ENCODE results near the gene BAHD1.

The BAHD1 gene

GRCh38 chr15:40477642-40478327 lies 37.0 kb downstream of the BAHD1 start:
- Histone ChIP-seq H3K36me3 (ENCODE audit: insufficient read depth, low read length) (no peaks in the 10 kb centered on the region), H3K9ac (ENCODE audit: low read depth, low read length) (no peak overlapping the region), H3K4me1 (ENCODE audit: insufficient read depth, low read length) (peaks cover under 1% of the 10 kb centered on the region; the same call in 1 of the 2 replicates), H3K9me3 (ENCODE audit: control insufficient read depth, insufficient read depth, low read length) (no peaks in the 10 kb centered on the region)

GRCh38 chr15:40479024-40479423 lies 38.3 kb downstream of the BAHD1 start:
- no peaks in the 10 kb centered on the region for H3K9me3 ChIP-seq (ENCODE audit: control insufficient read depth, insufficient read depth, low read length)
- H3K9ac ChIP-seq (ENCODE audit: low read depth, low read length): no peak overlapping the region
- no peaks in the 10 kb centered on the region for H3K4me1 ChIP-seq (ENCODE audit: insufficient read depth, low read length)
- H3K36me3 ChIP-seq (ENCODE audit: insufficient read depth, low read length): no peaks in the 10 kb centered on the region

DNA sequence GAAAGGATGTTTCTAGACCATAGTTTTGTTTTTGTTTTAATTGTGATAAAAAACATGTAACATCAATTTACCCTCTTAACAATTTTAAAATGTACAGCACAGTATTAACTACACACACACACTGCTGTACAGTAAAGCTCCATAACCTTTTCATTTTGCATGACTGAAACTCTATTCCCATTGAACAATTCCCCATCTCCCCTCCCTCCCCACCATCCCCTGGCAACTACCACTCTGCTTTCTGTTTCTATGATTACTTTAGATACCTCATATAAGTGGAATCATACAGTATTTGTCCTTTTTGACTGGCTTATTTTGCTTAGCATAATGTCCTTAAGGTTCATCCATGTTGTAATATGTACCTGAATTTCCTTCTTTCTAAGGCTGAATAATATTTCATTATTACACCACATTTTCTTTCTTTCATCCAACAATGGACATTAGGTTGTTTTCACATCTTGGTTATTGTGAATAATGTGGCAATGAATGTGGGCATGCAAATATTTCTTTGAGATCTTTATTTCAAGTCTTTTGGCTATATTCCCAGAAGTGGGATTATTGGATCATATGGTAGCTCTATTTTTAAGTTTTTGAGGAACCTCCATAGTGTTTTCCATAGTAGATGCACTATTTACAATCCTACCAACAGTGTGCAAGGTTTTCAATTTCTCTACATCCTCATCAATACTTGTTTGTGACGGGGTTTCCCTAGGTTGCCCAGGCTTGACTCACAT lies 40.8 kb downstream of the BAHD1 start:
- Histone ChIP-seq H3K9ac (ENCODE audit: low read depth, low read length) (no peak overlapping the region), H3K9me3 (ENCODE audit: control insufficient read depth, insufficient read depth, low read length) (no peaks in the 10 kb centered on the region), H3K36me3 (ENCODE audit: insufficient read depth, low read length) (no peaks in the 10 kb centered on the region), H3K4me1 (ENCODE audit: insufficient read depth, low read length) (no peaks in the 10 kb centered on the region)

DNA sequence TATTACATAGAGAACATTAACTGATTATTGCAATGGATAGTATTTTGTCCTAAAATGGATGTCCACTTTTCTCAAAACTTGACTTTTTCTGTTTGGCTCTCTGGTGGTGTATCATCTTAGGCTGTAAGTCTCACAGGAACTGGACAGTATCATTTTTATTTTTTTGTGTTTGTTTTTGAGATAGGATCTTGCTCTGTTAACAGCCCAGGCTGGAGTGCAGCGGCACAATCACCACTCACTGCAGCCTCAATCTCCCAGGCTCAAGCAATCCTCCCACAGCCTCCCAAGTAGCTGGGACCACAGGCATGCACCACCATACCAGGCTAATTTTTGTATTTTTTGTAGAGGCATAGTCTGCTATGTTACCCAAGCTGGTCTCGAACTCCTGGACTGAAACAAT lies 43.2 kb downstream of the BAHD1 start:
- Histone ChIP-seq H3K4me1 (ENCODE audit: insufficient read depth, low read length) (no peaks in the 10 kb centered on the region), H3K36me3 (ENCODE audit: insufficient read depth, low read length) (no peaks in the 10 kb centered on the region), H3K9me3 (ENCODE audit: control insufficient read depth, insufficient read depth, low read length) (no peaks in the 10 kb centered on the region), H3K9ac (ENCODE audit: low read depth, low read length) (no peak overlapping the region)

DNA sequence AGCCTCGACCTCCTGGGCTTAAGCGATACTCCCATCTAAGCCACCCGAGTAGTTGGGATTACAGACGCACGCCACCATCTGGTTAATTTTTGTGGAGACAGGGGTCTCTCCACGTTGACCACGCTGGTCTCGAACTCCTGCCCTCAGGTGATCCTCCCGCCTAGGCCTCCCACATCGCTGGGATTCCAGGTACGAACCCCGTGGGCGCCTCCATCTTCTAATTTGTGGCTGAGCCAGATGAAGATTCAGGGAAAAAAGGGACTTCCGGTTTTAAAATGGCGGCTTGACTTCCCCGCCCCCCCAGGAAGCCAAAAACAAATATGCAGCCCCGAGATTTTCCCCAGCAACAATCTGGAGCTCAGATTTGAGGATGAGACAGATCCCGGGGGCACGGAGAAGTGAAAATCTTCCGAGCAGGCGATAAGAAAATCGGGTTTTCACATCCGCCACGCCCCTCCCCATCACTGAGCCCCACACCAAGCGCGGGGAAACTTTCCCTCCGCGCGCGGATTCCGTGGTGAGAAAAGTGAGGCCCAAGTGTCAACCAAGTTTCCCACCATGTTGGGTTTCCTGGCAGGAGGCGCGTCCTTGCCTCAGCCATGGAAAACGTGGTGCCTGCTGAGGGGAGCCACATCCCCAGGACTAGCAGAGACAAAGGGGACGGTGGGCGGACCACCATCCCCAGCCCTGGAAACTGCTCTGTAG lies 45.5 kb downstream of the BAHD1 start:
- no peaks in the 10 kb centered on the region for H3K9me3 ChIP-seq (ENCODE audit: control insufficient read depth, insufficient read depth, low read length)
- H3K4me1 ChIP-seq (ENCODE audit: insufficient read depth, low read length): no peaks in the 10 kb centered on the region
- no peaks in the 10 kb centered on the region for H3K36me3 ChIP-seq (ENCODE audit: insufficient read depth, low read length)
- no peak overlapping the region for H3K9ac ChIP-seq (ENCODE audit: low read depth, low read length)

DNA sequence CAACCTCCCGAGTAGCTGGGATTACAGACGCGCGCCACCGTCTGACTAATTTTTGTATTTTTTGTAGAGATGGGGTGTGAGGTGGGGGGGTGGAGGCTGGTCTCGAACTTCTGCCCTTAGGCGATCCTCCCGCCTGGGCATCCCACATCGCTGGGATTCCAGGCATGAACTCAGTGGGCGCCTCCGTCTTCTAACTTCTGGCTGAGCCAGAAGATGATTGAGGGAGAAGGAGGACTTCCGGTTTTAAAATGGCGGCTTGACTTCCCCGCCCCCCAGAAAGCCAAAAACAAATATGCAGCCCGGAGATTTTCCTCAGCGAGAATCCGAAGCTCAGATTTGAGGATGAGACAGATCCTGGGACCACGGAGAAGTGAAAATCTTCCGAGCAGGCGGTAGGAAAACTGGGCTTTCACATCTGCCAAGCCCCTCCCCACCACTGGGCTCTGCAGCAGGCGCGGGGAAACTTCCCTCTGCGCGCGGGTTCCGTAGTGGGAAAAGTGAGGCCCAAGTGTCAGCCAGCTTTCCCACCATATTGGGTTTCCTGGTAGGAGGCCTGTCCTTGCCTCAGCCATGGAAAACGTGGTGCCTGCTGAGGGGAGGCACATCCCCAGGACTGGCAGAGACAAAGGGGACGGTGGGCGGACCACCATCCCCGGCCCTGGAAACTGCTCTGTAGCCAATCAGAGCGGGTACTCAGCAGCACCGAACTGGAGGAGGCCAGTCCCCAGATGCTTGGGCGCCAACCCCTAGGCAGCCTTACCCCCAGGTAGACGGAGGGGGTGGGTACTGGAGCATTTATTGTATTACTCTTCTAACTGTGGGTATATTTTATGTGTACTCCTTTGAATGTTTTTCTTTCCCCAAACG lies 47.3 kb downstream of the BAHD1 start:
- Histone ChIP-seq H3K9ac (ENCODE audit: low read depth, low read length) (no peak overlapping the region), H3K36me3 (ENCODE audit: insufficient read depth, low read length) (no peaks in the 10 kb centered on the region), H3K4me1 (ENCODE audit: insufficient read depth, low read length) (no peaks in the 10 kb centered on the region), H3K9me3 (ENCODE audit: control insufficient read depth, insufficient read depth, low read length) (no peaks in the 10 kb centered on the region)

DNA sequence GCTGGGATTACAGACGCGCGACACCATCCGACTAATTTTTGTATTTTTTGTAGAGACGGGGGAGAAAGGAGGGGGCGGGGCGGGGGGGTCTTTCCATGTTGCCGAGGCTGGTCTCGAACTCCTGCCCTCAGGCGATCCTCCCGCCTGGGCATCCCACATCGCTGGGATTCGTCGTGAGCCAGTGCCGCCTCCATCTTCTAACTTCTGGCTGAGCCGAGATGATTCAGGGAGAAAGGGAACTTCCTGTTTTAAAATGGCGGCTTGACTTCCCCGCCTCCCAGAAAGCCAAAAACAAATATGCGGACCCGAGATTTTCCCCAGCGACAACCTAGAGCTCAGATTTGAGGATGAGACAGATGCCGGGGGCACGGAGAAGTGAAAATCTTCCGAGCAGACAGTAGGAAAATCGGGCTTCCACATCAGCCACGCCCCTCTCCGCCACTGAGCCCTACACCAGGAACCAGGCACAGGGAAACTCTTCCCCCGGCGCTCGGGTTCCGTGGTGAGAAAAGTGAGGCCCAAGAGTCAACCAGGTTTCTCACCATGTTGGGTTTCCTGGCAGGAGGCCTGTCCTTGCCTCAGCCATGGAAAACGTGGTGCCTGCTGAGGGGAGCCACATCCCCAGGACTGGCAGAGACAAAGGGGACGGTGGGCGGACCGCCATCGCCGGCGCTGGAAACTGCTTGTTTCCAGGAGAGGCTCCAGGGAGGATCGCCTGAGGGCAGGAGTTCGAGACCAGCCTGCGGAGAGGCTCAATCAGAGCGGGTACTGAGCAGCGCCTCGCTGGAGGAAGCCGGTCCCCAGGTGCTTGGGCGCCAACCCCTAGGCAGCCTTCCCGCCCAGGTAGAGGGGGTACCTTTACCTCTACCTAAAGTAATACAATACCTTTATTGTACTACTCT lies 48.8 kb downstream of the BAHD1 start:
- Histone ChIP-seq H3K9ac (ENCODE audit: low read depth, low read length) (no peak overlapping the region; the same call in 1 of the 2 replicates), H3K9me3 (ENCODE audit: control insufficient read depth, insufficient read depth, low read length) (no peaks in the 10 kb centered on the region), H3K36me3 (ENCODE audit: insufficient read depth, low read length) (no peaks in the 10 kb centered on the region), H3K4me1 (ENCODE audit: insufficient read depth, low read length) (no peaks in the 10 kb centered on the region)

DNA sequence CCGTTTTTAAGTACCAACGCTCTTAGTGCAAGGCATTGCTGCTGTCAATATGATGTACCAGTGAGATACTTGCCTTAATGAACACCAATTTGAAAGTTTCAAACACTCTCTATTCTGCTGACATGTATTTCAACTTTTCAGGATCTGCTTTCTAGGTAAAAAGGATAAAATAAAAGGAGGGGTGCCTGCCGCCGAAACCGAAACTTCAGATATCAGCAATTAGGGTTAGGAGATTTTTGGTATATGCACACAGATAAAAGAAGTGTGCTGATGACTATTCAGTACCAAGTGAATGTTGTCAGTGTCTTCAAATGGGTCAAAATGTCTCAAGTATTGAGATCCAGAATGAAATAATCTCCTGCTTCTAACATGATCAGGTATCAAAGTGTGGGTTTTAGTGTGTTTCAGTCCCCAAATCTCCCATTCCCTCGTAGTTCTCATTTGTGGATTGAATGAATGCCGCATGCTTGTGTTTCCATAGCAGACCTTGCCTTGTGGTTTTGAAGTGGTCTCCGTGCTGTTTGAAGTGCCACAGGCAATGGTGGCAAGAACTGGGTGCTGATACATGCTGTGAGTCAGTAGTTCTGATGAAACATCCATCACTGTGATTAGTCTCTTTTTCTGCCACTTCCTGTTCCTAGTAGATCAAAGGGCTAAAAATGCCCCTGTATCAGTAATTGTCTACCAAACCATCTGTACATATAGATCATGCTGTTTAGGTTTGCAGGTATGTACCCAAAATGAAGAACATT lies 52.5 kb downstream of the BAHD1 start:
- H3K4me1 ChIP-seq (ENCODE audit: insufficient read depth, low read length): no peaks in the 10 kb centered on the region
- no peak overlapping the region for H3K9ac ChIP-seq (ENCODE audit: low read depth, low read length)
- H3K9me3 ChIP-seq (ENCODE audit: control insufficient read depth, insufficient read depth, low read length): no peaks in the 10 kb centered on the region
- no peaks in the 10 kb centered on the region for H3K36me3 ChIP-seq (ENCODE audit: insufficient read depth, low read length)

DNA sequence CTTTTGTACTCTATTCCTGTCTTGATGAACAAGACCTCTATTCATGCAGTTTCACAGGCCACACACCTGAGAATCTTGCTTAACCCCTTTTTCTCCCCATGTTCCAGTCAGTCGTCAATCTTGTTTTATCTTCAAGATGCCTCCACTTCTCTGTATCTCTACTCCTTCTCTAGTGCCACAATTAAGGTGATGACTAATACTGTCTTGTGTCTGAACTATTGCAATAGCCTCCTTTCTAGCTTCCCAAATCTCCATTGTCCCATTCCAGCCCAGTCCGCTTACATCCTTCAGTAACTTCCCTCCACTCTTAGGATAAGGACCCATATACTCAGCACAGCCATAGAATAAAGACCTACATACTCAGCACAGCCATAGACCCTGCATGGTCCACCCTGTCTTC lies 54.8 kb downstream of the BAHD1 start:
- no peaks in the 10 kb centered on the region for H3K36me3 ChIP-seq (ENCODE audit: insufficient read depth, low read length)
- no peaks in the 10 kb centered on the region for H3K4me1 ChIP-seq (ENCODE audit: insufficient read depth, low read length)
- H3K9ac ChIP-seq (ENCODE audit: low read depth, low read length): no peak overlapping the region
- H3K9me3 ChIP-seq (ENCODE audit: control insufficient read depth, insufficient read depth, low read length): no peaks in the 10 kb centered on the region

DNA sequence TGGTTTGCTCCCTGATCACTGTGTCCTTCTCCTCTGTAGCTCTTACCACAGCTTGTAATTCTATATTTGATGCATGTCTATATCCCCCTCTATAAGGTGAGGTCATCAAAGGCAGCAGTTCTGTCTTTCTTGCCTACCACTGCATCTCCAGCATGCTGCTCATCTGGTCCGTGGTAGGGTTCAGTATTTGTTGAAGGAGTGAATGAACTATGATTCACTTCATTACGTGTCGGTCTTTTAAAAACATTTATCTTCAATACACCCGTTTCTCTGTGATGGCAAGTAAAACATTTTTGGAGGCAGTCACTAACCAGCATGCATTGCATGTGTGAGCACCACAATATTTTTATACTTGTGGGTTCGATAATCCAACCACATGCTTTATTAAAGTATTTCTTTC lies 57.7 kb downstream of the BAHD1 start:
- H3K4me1 ChIP-seq (ENCODE audit: insufficient read depth, low read length): 0 out of 2 replicates have a peak, but pooled peaks cover 3% of the 10 kb centered on the region

DNA sequence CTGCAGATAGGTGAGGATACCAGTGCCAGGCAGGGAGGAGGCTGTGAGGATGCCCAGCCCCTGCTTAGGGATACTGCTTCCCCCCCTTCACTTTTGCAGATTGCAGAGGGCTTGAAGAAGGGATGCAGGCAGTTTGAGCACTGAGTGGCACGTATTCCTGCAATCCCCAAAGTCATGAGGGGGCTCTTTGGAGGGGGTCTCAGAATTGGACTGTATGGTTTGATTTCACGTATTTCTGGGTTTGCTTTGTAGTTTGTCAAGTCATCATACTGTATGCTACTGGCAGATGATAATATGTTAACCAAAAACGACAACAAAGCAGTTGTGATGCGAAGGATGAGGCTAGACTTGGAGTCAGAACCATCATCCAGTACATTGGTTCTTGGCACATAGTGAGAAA lies 58.1 kb downstream of the BAHD1 start:
- no peaks in the 10 kb centered on the region for H3K9me3 ChIP-seq (ENCODE audit: control insufficient read depth, insufficient read depth, low read length)
- H3K4me1 ChIP-seq (ENCODE audit: insufficient read depth, low read length): 0 out of 2 replicates have a peak, but pooled peaks cover 3% of the 10 kb centered on the region
- H3K36me3 ChIP-seq (ENCODE audit: insufficient read depth, low read length): no peaks in the 10 kb centered on the region
- no peak overlapping the region for H3K9ac ChIP-seq (ENCODE audit: low read depth, low read length)

More for the DNA sequence above, 57.7 kb downstream of the BAHD1 start:
- H3K9ac ChIP-seq (ENCODE audit: low read depth, low read length): no peak overlapping the region
- no peaks in the 10 kb centered on the region for H3K9me3 ChIP-seq (ENCODE audit: control insufficient read depth, insufficient read depth, low read length)
- H3K36me3 ChIP-seq (ENCODE audit: insufficient read depth, low read length): no peaks in the 10 kb centered on the region

DNA sequence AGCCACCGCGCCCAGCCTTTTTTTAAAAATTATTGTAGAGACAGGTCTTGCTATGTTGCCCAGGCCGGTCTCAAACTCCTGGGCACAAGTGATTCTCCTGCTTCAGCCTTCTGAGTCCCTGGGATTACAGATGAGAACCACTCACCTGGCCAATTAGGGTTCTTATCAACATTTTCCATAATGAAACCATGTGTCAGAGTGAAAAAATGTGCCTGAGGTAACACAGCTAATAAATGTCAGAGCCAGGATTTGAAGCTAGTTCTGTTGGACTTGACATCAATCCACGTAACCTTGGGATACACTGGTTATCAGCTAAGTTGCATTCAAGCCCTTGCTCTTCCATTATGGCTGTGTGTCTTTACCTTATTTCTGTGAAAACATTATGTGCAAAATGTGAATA lies 59.2 kb downstream of the BAHD1 start:
- H3K9ac ChIP-seq (ENCODE audit: low read depth, low read length): no peak overlapping the region
- H3K4me1 ChIP-seq (ENCODE audit: insufficient read depth, low read length): 0 out of 2 replicates have a peak, but pooled peaks cover 3% of the 10 kb centered on the region
- no peaks in the 10 kb centered on the region for H3K36me3 ChIP-seq (ENCODE audit: insufficient read depth, low read length)
- H3K9me3 ChIP-seq (ENCODE audit: control insufficient read depth, insufficient read depth, low read length): no peaks in the 10 kb centered on the region

Measured in ES-I3 (cell line).